GM23338 (cell line): ENCODE results near the gene ZNF227. TPM values are rescaled to one million over a fixed set of nuclear protein-coding genes. Genes with fewer than 3 reads are reported as not detected.
A peak's percentile ranks its signal among the peaks of the same experiment; 100 is the strongest.

ENCODE experiments used
- ATAC-seq: fragments of 200-7000 bp; cut with Tn5 transposase; 3 replicates; pipeline ENCODE4 v1.9.1; 2020
- DNase-seq: peaks from one replicate; pipeline ENCODE4 v3.0.0-alpha.2; 2015; ENCODE audit warnings: low spot score
- H2AFZ ChIP-seq: fragments of 200-600 bp; sonication (generic); 2 replicates; pipeline ENCODE4 v1.8.0; 2016; ENCODE audit warnings: antibody characterized with exemption, mild to moderate bottlenecking, moderate library complexity
- H3F3A ChIP-seq: fragments of 200-600 bp; sonication (generic); replicated peaks from 2 replicates; pipeline ENCODE4 v1.8.0; 2017; ENCODE audit warnings: antibody characterized with exemption, mixed run types, low read depth
- H3K27ac ChIP-seq: fragments of 200-600 bp; sonication (generic); 2 replicates; pipeline ENCODE4 v1.6.1; 2016; ENCODE audit warnings: low read depth
- H3K27me3 ChIP-seq: fragments of 200-600 bp; sonication (generic); 2 replicates; pipeline ENCODE4 v1.8.0; 2016; ENCODE audit warnings: mild to moderate bottlenecking, mixed run types, moderate library complexity; ENCODE audit not compliant: insufficient read depth
- H3K36me3 ChIP-seq: fragments of 200-600 bp; sonication (generic); 2 replicates; pipeline ENCODE4 v1.8.0; 2016; ENCODE audit warnings: mild to moderate bottlenecking; ENCODE audit not compliant: insufficient read depth
- H3K4me1 ChIP-seq: fragments of 200-600 bp; sonication (generic); 2 replicates; pipeline ENCODE4 v1.8.0; 2016; ENCODE audit warnings: mild to moderate bottlenecking, moderate library complexity; ENCODE audit not compliant: insufficient read depth
- H3K4me2 ChIP-seq: fragments of 200-600 bp; sonication (generic); 2 replicates; pipeline ENCODE4 v1.7.1; 2017; ENCODE audit warnings: mixed run types
- H3K4me3 ChIP-seq: fragments of 200-600 bp; sonication (generic); 2 replicates; pipeline ENCODE4 v1.6.1; 2016; ENCODE audit warnings: mixed run types
- H3K79me2 ChIP-seq: fragments of 200-600 bp; sonication (generic); replicated peaks from 2 replicates; pipeline ENCODE4 v1.8.0; 2017; ENCODE audit warnings: mild to moderate bottlenecking; ENCODE audit not compliant: insufficient read depth
- H3K9me2 ChIP-seq: fragments of 200-600 bp; sonication (generic); 2 replicates; pipeline ENCODE4 v1.8.0; 2017; ENCODE audit not compliant: insufficient read depth
- H4K20me1 ChIP-seq: fragments of 200-600 bp; sonication (generic); replicated peaks from 2 replicates; pipeline ENCODE4 v1.8.0; 2017; ENCODE audit warnings: mild to moderate bottlenecking; ENCODE audit not compliant: insufficient read depth
- H3K27ac Mint-ChIP-seq: 2 replicates; pipeline ENCODE4 v1.8.0; 2020; ENCODE audit warnings: inconsistent platforms, mild to moderate bottlenecking, moderate library complexity, mixed read lengths
- H3K27me3 Mint-ChIP-seq: 3 replicates; pipeline ENCODE4 v1.8.0; 2022; ENCODE audit warnings: low read depth, mild to moderate bottlenecking, moderate library complexity, mixed read lengths, inconsistent platforms; ENCODE audit not compliant: insufficient read depth, poor library complexity
- H3K36me3 Mint-ChIP-seq: 3 replicates; pipeline ENCODE4 v1.8.0; 2021; ENCODE audit warnings: low read depth, mild to moderate bottlenecking, inconsistent platforms, moderate library complexity, mixed read lengths
- H3K4me1 Mint-ChIP-seq: 3 replicates; pipeline ENCODE4 v1.8.0; 2020; ENCODE audit warnings: mild to moderate bottlenecking, inconsistent platforms, mixed read lengths
- H3K4me3 Mint-ChIP-seq: 3 replicates; pipeline ENCODE4 v1.8.0; 2021; ENCODE audit warnings: moderate library complexity, mild to moderate bottlenecking, inconsistent platforms, mixed read lengths
- H3K9me3 Mint-ChIP-seq: 3 replicates; pipeline ENCODE4 v1.8.0; 2020; ENCODE audit warnings: moderate library complexity, mild to moderate bottlenecking, inconsistent platforms, mixed read lengths
- CREB1 ChIP-seq: fragments of 250-450 bp; sonication (Bioruptor Pico); IDR thresholded peaks from 2 replicates; pipeline ENCODE4 v1.5.0; 2020; ENCODE audit warnings: low read depth, mild to moderate bottlenecking, moderate library complexity
- EZH2 ChIP-seq: fragments of 200-600 bp; sonication (generic); IDR thresholded peaks from one replicate; pipeline ENCODE4 v1.8.0; 2017; ENCODE audit warnings: antibody characterized with exemption, mild to moderate bottlenecking, low read depth; ENCODE audit not compliant: unreplicated experiment
- EZH2phosphoT487 ChIP-seq: fragments of 200-600 bp; sonication (generic); IDR thresholded peaks from one replicate; pipeline ENCODE4 v1.8.1; 2018; ENCODE audit warnings: antibody characterized with exemption; ENCODE audit not compliant: unreplicated experiment
- JUNB ChIP-seq: IDR thresholded peaks from one replicate; pipeline ENCODE4 v1.6.1; 2016; ENCODE audit warnings: antibody characterized with exemption; ENCODE audit not compliant: unreplicated experiment
- NANOG ChIP-seq: IDR thresholded peaks from 2 replicates; pipeline ENCODE4 v1.6.1; 2016; ENCODE audit warnings: antibody characterized with exemption, borderline replicate concordance
- POLR2AphosphoS5 ChIP-seq: IDR thresholded peaks from 2 replicates; pipeline ENCODE4 v1.6.1; 2016; ENCODE audit warnings: antibody characterized with exemption, low read depth
- REST ChIP-seq: IDR thresholded peaks from one replicate; pipeline ENCODE4 v1.6.1; 2018; ENCODE audit warnings: antibody characterized with exemption; ENCODE audit not compliant: unreplicated experiment
- STAT1 ChIP-seq: IDR thresholded peaks from one replicate; pipeline ENCODE4 v1.6.1; 2016; ENCODE audit warnings: antibody characterized with exemption; ENCODE audit not compliant: unreplicated experiment
- ZNF114 ChIP-seq: fragments of 250-450 bp; sonication (Bioruptor Pico); IDR thresholded peaks from 2 replicates; pipeline ENCODE4 v1.5.0; 2020; ENCODE audit warnings: mild to moderate bottlenecking, moderate library complexity
- ZNF331 ChIP-seq: fragments of 250-450 bp; sonication (Bioruptor Pico); IDR thresholded peaks from 2 replicates; pipeline ENCODE4 v1.5.0; 2020; ENCODE audit warnings: low read depth, mild to moderate bottlenecking, moderate library complexity
- ZNF462 ChIP-seq: fragments of 250-450 bp; sonication (Bioruptor Pico); IDR thresholded peaks from 2 replicates; pipeline ENCODE4 v1.5.0; 2020; ENCODE audit warnings: mild to moderate bottlenecking, moderate library complexity
- polyA plus RNA-seq: library from polyadenylated mRNA; unstranded; fragments of >200 nt; fragmentation: Nextera tagmentation; extraction: Ambion mirVana; gene quantifications from 2 replicates; pipeline ENCODE4 v1.2.1, GENCODE V29; 2016
- total RNA-seq: library from RNA; depleted of rRNA; stranded (reverse); fragments of >200 nt; shearing (Covaris generic); gene quantifications from 2 replicates; pipeline ENCODE4 v1.2.3, GENCODE V29; 2014

The ZNF227 gene
- total and polyA plus RNA-seq, 2 experiments from 2014 or later = 6.6 to 18.2 TPM

- ATAC-seq (peak; percentile 57), DNase-seq (peak; percentile 21)
- H3K9me3 Mint-ChIP-seq = peaks cover 31% of the 10 kb centered on the region
These were observed 48.0 kb downstream of the ZNF227 start for GRCh38 chr19:44260343-44260681.

GRCh38 chr19:44260695-44261446, 48.5 kb downstream of the ZNF227 start:
- 0 out of 3 replicates have a peak, but pooled peaks cover 2% of the 10 kb centered on the region for H3K36me3 Mint-ChIP-seq
- Histone ChIP-seq H3K27ac (no peak overlapping the region), H3K27me3 (no peaks in the 10 kb centered on the region), H3K9me2 (no peaks in the 10 kb centered on the region), H3K4me3 (peak overlapping the region; percentile 84), H4K20me1 (no peaks in the 10 kb centered on the region), H3K4me2 (peak overlapping the region; percentile 96), H3F3A (no peaks in the 10 kb centered on the region), H3K4me1 (no peaks in the 10 kb centered on the region), H2AFZ (peak overlapping the region; percentile 95), H3K36me3 (no peaks in the 10 kb centered on the region), H3K79me2 (no peaks in the 10 kb centered on the region)
- H3K27ac Mint-ChIP-seq = no peak overlapping the region; the same call in 1 of the 2 replicates
- peaks cover 6% of the 10 kb centered on the region; the same call in 2 of the 3 replicates for H3K4me1 Mint-ChIP-seq
- H3K27me3 Mint-ChIP-seq = peaks cover 4% of the 10 kb centered on the region
- peak overlapping the region; percentile 86 for H3K4me3 Mint-ChIP-seq
- no peak for ATAC-seq
- DNase-seq = no peak
- H3K9me3 Mint-ChIP-seq = peaks cover 25% of the 10 kb centered on the region
- no peak for TF ChIP-seq REST
- no peak for TF ChIP-seq STAT1
- TF ChIP-seq ZNF331 (CRISPR knock-in tag) = no peak
- TF ChIP-seq ZNF462 = no peak
- no peak for TF ChIP-seq EZH2phosphoT487
- no peak for TF ChIP-seq ZNF114 (CRISPR knock-in tag)
- no peak for TF ChIP-seq POLR2AphosphoS5
- TF ChIP-seq CREB1 (CRISPR knock-in tag) = no peak
- no peak for TF ChIP-seq JUNB
- no peak for TF ChIP-seq EZH2
- no peak for TF ChIP-seq NANOG

More at GRCh38 chr19:44260343-44260681, 48.0 kb downstream of the ZNF227 start:
- Histone ChIP-seq H3K27me3 (no peaks in the 10 kb centered on the region), H3K79me2 (no peaks in the 10 kb centered on the region), H3F3A (no peaks in the 10 kb centered on the region), H3K9me2 (no peaks in the 10 kb centered on the region), H3K4me3 (peak overlapping the region; percentile 84), H3K27ac (peak overlapping the region; percentile 89), H3K4me2 (peak overlapping the region; percentile 96), H4K20me1 (no peaks in the 10 kb centered on the region), H3K36me3 (0 out of 2 replicates have a peak, but pooled peaks cover 1% of the 10 kb centered on the region), H3K4me1 (no peaks in the 10 kb centered on the region), H2AFZ (peak overlapping the region; percentile 95)
- Mint-ChIP-seq H3K36me3 (peaks cover 4% of the 10 kb centered on the region; the same call in 1 of the 3 replicates), H3K4me1 (peaks cover 6% of the 10 kb centered on the region; the same call in 2 of the 3 replicates), H3K27me3 (peaks cover 2% of the 10 kb centered on the region), H3K27ac (peak overlapping the region; percentile 93), H3K4me3 (peak overlapping the region; percentile 86)
- no peak for TF ChIP-seq CREB1 (CRISPR knock-in tag)
- no peak for TF ChIP-seq ZNF331 (CRISPR knock-in tag)
- no peak for TF ChIP-seq JUNB
